GM18909 (cell line): Measurements from ENCODE around the gene CDK16.

Source experiments
- ATAC-seq: cut with Tn5 transposase; IDR thresholded peaks from one replicate; pipeline ENCODE4 v1.9.1; 2021; ENCODE audit warnings: mild to moderate bottlenecking; ENCODE audit not compliant: unreplicated experiment, poor library complexity

CDK16 gene

GRCh38 chrX:47184486-47184885 is 34.0 kb upstream of the CDK16 start:
- ATAC-seq = no peak

GRCh38 chrX:47185241-47185640 is 33.2 kb upstream of the CDK16 start:
- no peak for ATAC-seq

GRCh38 chrX:47186096-47186740 is 32.3 kb upstream of the CDK16 start:
- ATAC-seq = no peak

- ATAC-seq = no peak
Observed at GRCh38 chrX:47187106-47187677, 31.3 kb upstream of the CDK16 start.

- no peak for ATAC-seq
Observed at GRCh38 chrX:47189906-47190305, 28.6 kb upstream of the CDK16 start.

- ATAC-seq = peak; percentile 57
Observed at GRCh38 chrX:47190445-47191269, 27.8 kb upstream of the CDK16 start.

- no peak for ATAC-seq
Observed at GRCh38 chrX:47191331-47191730, 27.1 kb upstream of the CDK16 start.

- ATAC-seq = no peak
Observed at GRCh38 chrX:47191806-47192401, 26.6 kb upstream of the CDK16 start.

- ATAC-seq = peak; percentile 85
Observed at GRCh38 chrX:47193475-47194193, 24.8 kb upstream of the CDK16 start, which contains the start of gene UBA1. UBA1 (plus strand) TSS chrX:47193829; CDS start chrX:47198803, 4,974 bp downstream.

GRCh38 chrX:47194194-47194787 is 24.2 kb upstream of the CDK16 start:
- no peak for ATAC-seq

- ATAC-seq = no peak
Observed at GRCh38 chrX:47196098-47196497, 22.4 kb upstream of the CDK16 start.

- no peak for ATAC-seq
Observed at GRCh38 chrX:47197526-47197925, 21.0 kb upstream of the CDK16 start.

- ATAC-seq = no peak
Observed at GRCh38 chrX:47198026-47198686, 20.3 kb upstream of the CDK16 start.

GRCh38 chrX:47198687-47199080 is 19.8 kb upstream of the CDK16 start:
- no peak for ATAC-seq

GRCh38 chrX:47199286-47199685 is 19.2 kb upstream of the CDK16 start:
- no peak for ATAC-seq

GRCh38 chrX:47200385-47201150 is 17.9 kb upstream of the CDK16 start:
- no peak for ATAC-seq

GRCh38 chrX:47201345-47201944 is 17.0 kb upstream of the CDK16 start:
- no peak for ATAC-seq

GRCh38 chrX:47202316-47202715 is 16.2 kb upstream of the CDK16 start:
- ATAC-seq = no peak
